Uterus (tissue), 2 donors: ENCODE data around the gene BCAM.

Source experiments
- CTCF ChIP-seq, 4 experiments: fragments of 200-600 bp in 2 of 4; fragments of 450-650 bp in 2 of 4; sonication (generic) in 2 of 4; IDR thresholded peaks; one replicate each; pipeline ENCODE4 v1.5.1; 2016 to 2019; ENCODE audit warnings: antibody characterized with exemption in 4 of 4, mild to moderate bottlenecking in 2 of 4, moderate library complexity in 1 of 4
- POLR2A ChIP-seq, 2 donors: fragments of 450-650 bp; IDR thresholded peaks; one replicate each; pipeline ENCODE4 v1.6.1; 2016; ENCODE audit warnings: antibody characterized with exemption in 2 of 2, mild to moderate bottlenecking in 1 of 2, moderate library complexity in 1 of 2

- no peak for TF ChIP-seq CTCF (IDR thresholded peaks at IDR 0.05)
- no peak for TF ChIP-seq POLR2A (IDR thresholded peaks at IDR 0.05)
Observed at GRCh38 chr19:44869733-44870470, 61.0 kb downstream of the BCAM start.
